ENCODE measurements around the gene ZC4H2. TPM values are rescaled to one million over a fixed set of nuclear protein-coding genes. Genes with fewer than 3 reads are reported as not detected.

Gene ZC4H2
- 6.8 TPM for total RNA-seq

GRCh38 chrX:64975989-64976672 lies at the start of gene ZC4H2:
Gene ZC4H2 (minus strand): TSS chrX:64976450. CDS start chrX:64976377, 73 bp downstream.

Other genes with a start within 250 kb of the ZC4H2 start
- 2.8 TPM for gene ZC3H12B, start 58.4 kb upstream of the ZC4H2 start, total RNA-seq

Measured in metanephros (tissue), 1 donor.